ENCODE data around the gene ABCE1.
"Not testable (repeated sequence)": the region's sequence is repeated elsewhere in the genome, so short reads cannot be mapped to it uniquely, and the experiment has no call there.

Gene ABCE1

GRCh38 chr4:145130788-145131399, 32.8 kb downstream of the ABCE1 start:
- DNase-seq (ENCODE audit: low read depth): no peak
- no peak overlapping the region for H3K4me3 ChIP-seq (ENCODE audit: low read depth, low read length)
- TF ChIP-seq, protein P1, sequence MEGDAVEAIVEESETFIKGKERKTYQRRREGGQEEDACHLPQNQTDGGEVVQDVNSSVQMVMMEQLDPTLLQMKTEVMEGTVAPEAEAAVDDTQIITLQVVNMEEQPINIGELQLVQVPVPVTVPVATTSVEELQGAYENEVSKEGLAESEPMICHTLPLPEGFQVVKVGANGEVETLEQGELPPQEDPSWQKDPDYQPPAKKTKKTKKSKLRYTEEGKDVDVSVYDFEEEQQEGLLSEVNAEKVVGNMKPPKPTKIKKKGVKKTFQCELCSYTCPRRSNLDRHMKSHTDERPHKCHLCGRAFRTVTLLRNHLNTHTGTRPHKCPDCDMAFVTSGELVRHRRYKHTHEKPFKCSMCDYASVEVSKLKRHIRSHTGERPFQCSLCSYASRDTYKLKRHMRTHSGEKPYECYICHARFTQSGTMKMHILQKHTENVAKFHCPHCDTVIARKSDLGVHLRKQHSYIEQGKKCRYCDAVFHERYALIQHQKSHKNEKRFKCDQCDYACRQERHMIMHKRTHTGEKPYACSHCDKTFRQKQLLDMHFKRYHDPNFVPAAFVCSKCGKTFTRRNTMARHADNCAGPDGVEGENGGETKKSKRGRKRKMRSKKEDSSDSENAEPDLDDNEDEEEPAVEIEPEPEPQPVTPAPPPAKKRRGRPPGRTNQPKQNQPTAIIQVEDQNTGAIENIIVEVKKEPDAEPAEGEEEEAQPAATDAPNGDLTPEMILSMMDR (IDR thresholded peaks at IDR 0.05; ENCODE audit: low read depth, low read length, missing control alignments): no peak

GRCh38 chr4:145131848-145132247, 33.7 kb downstream of the ABCE1 start:
- DNase-seq (ENCODE audit: low read depth): no peak
- no peak overlapping the region for H3K4me3 ChIP-seq (ENCODE audit: low read depth, low read length)
- TF ChIP-seq, protein P1 (IDR thresholded peaks at IDR 0.05; ENCODE audit: low read depth, low read length, missing control alignments): no peak

GRCh38 chr4:145132511-145133098, 34.5 kb downstream of the ABCE1 start:
- no peak overlapping the region; the same call in 1 of the 2 replicates for H3K4me3 ChIP-seq (ENCODE audit: low read depth, low read length)
- TF ChIP-seq, protein P1 (IDR thresholded peaks at IDR 0.05; ENCODE audit: low read depth, low read length, missing control alignments): no peak
- peak; percentile 43 for DNase-seq (ENCODE audit: low read depth)

DNA sequence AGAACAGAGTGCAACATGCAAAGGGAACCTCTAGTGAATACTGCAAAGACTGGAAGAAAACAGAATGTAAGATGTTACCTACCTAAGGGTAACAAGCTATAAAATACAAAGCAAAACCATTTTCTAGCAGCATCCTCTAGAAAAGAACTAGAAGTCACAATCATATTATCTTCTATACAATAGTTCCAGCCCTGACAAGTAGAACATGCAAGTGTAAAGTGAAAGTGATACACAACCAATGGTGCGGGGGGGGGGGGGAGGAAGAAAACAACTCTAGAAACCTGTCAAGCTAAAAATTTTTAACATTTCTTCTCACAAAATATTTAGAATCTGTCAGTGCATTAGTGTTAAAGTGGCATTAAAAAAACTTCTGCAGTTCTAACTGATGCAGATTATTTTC, 38.1 kb downstream of the ABCE1 start:
- not testable (repeated sequence) for DNase-seq (ENCODE audit: low read depth); H3K4me3 ChIP-seq (ENCODE audit: low read depth, low read length)

DNA sequence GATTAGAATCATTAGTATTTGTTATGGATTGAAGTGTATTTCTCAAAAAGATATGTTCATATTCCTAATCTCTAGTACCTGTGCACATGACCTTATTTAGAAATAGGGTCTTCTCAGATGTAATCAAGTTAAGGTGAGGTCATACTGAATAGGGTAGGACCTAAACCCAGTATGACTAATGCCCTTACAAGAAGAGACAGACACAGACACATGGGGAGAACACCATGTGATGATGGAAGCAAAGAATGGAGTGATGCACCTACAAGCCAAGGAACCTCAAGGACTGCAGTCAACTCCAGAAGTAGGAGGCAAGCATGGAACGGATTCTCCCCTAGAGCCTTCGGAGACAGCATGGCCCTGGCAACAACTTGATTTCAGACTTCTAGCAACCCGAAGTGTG, 50.9 kb downstream of the ABCE1 start:
- H3K4me3 ChIP-seq (ENCODE audit: low read depth, low read length): no peak overlapping the region
- TF ChIP-seq, protein P1 (IDR thresholded peaks at IDR 0.05; ENCODE audit: low read depth, low read length, missing control alignments): no peak
- no peak for DNase-seq (ENCODE audit: low read depth)

DNA sequence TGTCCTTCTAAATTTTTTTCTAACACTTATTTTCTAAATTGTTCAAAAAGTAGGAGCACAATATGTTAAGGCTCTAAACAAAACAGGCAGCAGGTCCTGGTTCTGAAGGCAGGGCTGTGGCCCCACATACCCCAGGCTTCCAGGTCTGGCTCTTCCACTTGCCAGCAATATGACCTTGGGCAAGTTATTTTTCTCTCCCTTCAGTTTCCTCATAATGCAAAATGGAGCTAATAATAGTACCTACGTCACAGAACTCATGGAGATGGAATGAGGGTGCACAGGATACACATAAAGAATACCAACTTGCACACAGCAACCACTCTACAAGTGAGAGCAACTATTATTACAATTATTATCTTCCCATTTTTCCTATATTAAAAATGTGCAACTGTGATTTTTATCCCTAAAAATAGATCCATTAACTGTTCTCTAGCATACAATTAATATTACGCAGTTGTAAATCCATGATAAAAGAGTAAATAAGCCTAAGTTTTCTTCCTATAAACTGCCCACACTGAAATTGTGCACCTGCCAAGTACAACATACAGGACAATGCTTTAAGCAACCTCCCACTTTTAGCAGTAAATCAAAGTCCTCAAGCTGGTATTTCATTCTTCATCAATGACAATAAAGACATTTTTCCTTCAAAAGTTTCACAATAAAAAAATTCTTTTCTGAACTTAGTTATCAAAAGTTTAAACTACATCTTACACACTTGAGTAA, 55.2 kb downstream of the ABCE1 start:
- DNase-seq (ENCODE audit: low read depth): no peak
- TF ChIP-seq, protein P1 (IDR thresholded peaks at IDR 0.05; ENCODE audit: low read depth, low read length, missing control alignments): no peak

DNA sequence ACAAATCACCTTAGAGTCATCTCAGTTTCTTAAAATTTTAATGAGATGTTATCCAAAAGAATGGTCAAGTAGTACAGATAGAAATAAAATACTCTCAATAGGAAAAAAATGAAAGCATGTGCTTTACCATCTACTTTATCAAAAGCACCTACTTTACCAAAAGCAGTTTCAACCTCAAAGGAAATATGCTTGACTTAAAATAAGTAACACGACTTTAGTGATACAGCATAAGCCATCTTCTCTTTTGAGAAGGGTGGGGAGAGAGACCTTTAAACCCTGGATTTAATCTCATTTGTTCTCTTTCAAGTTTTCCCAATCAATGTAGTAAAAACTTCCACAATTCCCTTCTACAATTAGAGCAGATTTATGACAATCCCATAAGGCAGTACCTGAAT, 55.8 kb downstream of the ABCE1 start:
- TF ChIP-seq, protein P1 (IDR thresholded peaks at IDR 0.05; ENCODE audit: low read depth, low read length, missing control alignments): no peak
- H3K4me3 ChIP-seq (ENCODE audit: low read depth, low read length): no peak overlapping the region
- no peak for DNase-seq (ENCODE audit: low read depth)

More for the DNA sequence above, 55.2 kb downstream of the ABCE1 start:
- no peak overlapping the region for H3K4me3 ChIP-seq (ENCODE audit: low read depth, low read length)

Data from GM12864 (cell line).